UCSD-AML1 (cell line): ENCODE results near the gene PRKAG2.

ENCODE experiments used
- DNase-seq: peaks from one replicate; lab custom pipeline; 2025; ENCODE audit not compliant: unreplicated experiment; lab: John Stamatoyannopoulos, UW

PRKAG2 gene

DNA sequence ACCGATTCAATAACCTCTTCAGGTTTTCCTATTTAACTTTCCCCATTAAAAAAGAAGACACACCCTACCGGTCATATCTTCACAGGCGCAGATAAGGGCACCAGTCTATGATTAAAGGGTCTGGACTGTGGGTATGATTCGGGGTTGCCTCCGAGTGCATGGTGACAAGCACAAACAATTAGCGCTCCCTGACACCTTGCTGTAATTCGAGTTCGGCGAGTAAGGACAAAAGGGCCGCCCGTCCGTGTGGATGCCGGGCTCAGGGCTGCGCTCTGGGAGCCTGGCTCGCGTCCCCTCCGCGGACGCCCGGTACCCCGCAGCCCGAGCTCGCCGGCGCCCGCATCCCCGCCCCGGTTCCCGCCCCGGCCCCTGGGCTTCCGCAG, 245.4 kb downstream of the PRKAG2 start:
- DNase-seq, result no peak

DNA sequence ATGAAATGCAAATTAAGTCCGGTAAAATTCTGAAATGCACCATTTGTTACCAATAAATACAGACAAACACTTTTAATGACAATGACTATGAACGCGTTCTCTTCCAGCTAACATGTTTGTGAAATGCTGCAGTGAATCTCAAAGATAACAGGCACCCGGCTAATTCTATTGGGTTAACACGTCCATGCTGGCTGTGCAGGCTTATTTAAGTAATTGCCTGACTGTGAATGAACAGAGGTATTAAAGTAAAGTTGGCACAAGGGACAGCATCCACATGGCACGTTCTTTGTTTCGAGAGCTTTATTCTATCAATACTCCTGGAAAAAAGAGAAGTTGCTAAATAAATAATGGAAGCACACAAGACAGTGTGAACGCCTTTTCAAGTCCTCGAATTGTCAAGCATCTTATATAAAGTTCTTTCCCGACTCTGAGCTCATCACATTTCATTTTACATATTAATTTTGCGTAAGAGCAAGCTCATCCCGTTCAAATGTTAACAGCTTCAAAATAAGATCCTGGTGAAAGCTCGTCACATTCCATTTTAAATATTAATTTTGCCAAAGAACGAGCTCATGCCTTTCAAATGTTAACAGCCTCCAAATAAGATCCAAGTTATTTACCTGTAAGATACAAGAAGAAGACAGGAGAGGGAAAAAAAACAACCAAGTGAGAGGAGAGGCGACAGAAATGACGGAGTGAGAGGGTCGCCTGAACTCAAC, 245.9 kb downstream of the PRKAG2 start:
- DNase-seq, result no peak

DNA sequence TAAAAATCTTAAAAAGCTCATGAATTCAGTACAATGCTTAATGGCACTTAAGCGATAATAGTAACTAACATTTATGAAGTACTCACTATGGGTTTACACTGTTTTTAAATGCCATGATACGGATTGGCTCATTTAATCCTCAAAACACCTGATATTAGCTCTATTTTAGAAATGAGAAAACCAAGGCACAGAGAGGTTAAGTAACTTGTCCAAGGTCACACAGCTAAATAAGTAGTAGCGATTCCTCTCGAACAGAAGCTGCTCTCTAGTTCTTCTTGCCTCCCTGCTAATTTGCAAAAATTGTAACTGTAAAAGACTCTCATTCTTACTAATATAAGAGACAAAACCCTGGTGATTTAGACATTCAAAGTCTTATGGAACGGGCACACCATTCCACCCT, 246.6 kb downstream of the PRKAG2 start:
- DNase-seq, result no peak

DNA sequence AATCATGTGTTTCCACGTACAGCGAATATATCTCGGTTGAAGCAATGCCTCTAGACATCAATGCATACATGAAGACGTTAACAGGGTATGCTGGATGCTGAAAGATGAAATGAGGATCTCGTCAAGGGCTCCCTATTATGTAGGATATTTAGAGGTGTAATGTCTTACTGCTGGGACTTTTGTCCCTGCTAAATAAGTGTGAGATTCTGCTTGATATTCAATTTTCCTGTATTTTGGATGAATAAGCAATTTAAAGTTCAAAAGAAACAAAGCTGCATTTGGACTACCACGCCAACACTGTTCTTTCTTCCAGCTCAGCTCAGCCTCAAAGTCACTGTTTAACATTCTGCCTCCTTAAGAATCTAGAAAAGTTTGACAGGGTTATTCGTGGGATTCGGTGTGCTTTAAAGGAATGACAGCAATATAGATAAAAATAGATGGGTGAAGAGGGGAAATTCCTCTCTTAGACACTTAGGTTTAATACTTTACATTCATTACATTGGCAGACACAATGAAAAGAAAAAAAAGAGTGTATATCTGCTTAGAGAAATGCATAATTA, 247.1 kb downstream of the PRKAG2 start:
- DNase-seq, result no peak

DNA sequence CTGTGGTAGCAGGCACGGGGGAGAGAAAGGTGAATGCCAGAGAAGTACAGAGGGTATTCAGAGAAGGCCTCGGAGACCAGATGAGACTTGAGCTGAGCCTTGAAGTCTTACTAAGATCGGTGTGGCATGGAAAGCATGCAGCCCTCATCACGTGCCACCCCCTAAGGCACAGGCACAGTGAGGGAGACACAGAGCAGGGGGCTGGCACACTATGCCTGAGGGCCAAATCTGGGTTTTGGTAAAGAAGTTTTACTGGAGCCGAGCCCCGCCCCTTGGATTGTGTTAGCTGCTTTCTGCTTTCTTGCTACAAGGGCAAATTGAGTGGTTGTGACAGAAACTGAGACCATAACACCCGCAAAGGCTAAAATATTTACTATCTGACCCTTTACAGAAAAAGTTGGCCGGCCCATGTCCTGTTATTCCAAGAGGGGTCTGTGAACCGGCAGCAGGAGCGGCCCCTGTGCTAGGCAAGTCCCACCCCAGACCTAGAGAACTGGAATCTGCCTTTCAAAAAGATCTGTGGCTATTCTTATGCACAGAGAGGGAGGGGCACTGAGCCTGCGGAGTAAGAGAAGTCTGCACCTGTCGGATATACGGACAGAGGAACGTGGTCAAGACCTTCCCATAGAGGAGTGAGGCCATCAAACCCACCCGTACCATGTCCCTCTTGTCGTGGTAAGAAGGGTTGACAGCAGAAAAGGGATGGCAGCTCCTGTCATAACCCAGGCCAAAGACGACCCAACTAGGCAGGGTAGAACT, 247.9 kb downstream of the PRKAG2 start:
- no peak for DNase-seq

DNA sequence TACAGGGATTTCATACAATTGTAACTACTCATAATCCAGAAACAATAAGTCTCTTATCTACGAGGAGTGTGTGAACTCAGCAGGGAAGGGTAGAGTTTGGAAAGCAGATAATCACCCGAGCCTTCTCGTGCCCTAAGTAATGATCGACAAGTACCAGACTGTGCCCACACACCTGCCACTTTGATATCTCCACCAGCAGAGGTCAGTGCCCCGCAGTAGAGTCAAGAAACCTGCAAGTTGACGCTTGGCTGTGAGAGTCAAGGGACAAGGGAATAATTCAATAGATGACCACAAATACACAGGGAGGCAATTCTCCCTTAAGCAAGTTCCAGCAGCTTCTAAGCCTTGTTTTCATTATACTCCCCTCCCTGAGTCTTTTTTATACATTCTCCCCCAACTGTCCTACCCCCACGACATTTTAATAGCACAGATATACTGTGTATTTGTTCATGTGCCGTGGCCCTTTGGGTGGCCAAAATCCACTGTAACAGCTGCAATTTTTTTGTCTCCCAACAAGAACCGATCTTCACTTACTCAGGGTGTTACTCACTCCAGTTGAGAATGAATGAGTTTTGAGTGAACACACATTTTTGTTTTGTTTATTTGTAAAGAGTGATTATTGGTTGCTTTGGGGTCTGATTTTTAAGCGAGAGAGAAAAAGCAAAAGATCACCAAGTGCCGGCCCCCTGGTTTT, 250.3 kb downstream of the PRKAG2 start:
- no peak for DNase-seq

DNA sequence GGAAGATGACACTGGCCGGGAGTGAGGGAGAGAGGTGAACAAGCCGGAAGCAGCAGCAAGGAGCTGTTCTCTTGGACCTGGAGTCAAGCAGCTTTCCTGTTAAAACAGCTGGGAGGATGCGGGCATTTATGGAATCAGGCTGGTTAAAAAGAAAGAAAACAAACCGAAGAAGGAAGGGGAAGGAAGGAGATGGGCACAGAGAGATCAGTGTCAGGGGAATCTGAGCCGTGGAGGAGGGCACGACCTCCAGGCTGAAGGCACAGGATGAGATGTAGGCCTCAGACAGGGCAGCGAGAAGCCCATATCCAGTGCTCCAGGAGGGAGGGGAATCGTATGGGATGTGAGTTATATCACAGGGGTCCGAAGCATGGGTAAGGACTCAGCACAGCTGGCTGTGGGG, 251.3 kb downstream of the PRKAG2 start:
- DNase-seq, result no peak

DNA sequence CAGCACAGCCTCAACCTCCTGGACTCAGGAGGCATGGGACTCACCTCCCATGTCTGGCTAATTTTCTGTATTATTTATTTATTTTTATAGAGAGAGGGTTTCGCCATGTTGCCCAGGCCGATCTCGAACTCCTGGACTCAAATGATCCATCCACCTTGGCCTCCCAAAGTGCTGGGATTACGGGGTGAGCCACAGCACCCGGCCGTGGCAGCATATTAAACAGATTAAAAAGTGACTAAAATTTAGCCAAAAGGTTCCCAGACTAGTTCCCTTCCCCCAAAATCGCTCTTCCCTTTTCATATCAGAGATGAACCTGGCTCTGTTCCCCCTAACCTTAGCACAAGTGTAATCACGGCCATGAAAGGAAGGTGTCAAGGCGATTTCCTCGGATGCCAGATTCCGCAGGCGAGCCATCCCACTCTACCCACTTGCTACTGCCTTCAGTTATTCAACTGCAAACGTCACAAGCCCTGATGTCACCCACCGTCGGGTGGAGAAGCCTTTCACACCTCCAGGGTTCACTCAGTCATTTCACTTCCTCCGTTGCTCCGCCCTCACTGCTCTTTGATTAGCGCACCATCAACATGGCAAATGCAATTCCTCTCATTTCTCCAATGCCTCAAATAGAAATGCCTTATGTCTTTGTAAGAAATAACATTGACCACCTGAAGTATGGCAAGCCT, 252.5 kb downstream of the PRKAG2 start:
- no peak for DNase-seq

DNA sequence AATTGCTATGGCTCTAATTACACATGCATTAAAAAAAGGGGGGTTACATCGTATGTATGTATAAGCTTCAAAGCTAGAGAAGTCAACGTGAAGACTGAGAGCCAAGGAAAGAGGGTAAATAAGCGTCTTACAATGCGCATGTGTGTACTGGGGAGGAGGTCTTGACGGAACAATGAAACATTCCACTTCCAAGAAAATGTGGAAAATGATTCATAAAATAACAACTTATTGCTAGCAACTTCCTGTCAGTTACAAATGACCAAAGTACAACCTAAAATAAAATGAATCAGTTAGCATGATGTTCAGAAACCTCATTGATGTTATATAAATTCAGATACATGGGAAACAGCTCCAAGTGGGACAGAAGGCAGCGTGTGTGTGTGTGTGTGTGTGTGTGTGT, 253.1 kb downstream of the PRKAG2 start:
- DNase-seq, result no peak

DNA sequence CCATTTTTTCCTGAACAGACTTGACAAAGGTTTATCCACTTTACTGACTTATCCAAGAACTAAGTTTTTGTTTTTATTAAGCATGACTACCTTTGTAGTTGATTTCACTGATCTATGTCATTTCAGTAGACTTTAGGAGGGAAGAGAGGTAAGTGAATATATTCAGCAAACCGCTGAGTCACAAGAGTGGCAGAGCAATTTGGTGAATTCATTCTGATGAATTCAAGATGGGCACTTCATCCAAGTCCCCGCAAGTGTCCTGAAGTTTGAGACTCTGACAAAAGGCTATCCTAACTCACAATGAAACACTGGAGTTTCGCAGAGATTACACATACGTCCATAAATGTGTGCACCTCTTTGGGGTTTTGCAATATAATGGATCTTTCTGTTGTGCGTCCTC, 255.0 kb downstream of the PRKAG2 start:
- DNase-seq, result no peak

DNA sequence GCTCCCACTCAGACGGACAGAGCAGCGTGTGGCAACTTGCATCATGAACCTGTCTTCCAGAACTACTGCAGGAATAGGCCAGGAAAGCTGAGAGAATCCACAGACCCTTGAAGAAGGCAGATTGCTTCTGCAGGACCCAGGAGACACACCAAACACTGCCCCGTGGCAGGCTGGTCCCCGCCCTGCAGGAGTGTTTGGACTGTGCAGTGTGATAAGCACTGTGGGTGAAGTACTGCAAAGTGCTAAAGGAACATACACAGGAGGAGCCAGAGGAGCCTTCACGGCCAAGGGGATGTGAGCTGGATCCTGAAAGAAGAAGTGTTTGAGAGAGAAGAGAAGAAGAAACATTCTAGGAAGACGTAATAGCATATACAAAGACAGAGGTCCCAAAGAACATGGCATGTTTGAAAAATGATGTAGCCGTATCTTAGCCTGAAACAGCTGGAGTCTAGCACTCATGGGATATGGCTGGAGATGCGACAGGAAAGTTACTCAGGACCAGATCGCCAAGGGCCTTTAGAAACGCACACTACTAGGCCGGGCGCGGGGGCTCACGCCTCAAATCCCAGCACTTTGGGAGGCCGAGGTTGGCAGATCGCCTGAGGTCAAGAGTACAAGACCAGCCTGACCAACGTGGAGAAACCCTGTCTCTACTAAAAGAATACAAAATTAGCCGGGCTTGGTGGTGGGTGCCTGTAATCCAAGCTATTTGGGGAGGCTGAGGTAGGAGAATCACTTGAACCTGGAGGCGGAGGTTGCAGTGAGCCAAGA, 260.3 kb downstream of the PRKAG2 start:
- no peak for DNase-seq

DNA sequence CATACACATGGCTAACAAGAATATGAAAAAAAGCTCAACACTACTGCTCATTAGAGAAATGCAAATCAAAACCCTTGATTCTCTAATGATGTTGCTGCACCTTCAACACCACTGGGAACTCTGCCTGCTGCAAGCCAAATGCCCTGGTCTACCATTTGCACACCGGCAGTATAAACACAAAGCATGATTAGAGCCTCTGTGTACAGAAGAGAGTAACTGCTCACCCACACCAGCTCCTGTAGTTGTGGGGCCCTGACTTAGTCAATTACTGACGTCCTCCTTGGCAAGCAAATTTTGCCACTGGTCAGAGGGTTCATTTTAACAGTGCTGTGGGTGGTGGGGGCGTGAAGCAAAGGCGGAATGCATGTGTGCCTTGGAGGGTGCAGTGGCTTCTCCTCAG, 261.1 kb downstream of the PRKAG2 start:
- no peak for DNase-seq

DNA sequence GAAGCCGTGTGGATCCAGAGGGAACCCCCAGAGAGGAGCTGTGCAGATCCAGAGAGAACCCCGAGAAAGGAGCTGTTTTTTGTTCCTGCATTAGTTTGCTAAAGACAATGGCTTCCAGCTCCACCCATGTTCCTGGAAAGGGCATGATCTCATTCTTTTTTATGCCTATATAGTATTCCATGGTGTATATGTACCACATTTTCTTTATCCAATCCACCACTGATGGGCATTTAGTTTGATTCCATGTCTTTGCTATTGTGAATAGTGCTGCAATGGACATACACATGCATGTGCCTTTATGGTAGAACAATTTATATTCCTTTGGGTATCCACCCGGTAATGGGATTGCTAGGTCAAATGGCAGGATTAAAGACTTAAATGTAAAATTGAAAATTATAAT, 261.9 kb downstream of the PRKAG2 start:
- DNase-seq, result no peak

DNA sequence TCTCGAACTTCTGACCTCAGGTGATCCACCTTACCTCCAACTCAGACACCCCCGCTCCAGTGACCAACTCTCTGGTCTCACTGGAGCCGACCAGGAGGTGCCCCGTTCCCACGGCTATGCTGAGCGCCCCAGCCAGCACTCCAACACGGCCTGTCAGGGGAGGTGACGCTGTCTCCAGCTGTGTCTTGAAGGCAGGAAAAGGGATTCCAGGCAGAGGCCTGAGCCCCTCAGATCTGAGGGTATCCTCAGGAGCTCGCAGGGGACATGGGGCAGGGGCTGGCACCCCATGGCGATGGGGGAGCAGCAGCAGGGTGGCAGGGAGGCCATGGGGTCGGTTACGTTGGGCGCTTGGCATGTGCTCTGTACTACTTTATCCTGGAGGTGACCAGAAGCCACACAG, 262.9 kb downstream of the PRKAG2 start:
- DNase-seq, result no peak

DNA sequence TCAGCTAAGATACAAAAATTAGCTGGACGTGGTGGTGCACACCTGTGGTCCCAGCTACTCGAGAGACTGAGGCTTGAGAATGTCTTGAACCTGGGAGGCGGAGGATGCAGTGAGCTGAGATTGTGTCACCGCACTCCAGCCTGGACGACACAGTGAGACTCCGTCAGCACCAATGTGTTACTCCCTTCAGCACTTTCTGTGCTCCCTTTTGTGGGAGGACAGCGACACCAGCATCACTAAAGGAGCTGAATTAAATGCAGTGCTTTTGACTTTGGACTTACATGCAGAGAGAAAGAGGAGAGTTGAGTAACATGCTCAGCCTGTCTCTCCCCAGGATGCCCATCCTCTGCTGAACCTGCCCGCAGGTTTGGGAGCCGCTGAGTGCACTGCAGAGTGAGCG, 265.0 kb downstream of the PRKAG2 start:
- no peak for DNase-seq

DNA sequence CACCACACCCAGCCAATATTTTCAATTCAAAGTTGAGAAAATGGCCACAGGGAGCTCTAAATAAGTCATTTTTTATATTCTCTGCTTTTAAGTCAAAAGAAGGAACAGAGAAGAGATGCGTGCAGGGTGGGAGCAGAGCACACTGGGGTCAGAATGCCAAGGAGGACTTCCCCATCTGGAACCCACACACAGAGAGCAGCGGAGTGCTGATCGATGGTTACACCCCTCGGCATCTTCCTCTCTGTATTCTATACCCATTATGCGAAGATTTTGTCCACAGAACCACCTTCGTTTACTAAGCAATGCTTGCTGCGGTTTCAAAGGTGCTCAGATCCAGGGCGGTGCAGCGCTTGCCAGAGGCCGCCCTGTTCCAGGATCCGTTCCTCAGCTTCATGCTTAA, 265.9 kb downstream of the PRKAG2 start:
- DNase-seq, result no peak

DNA sequence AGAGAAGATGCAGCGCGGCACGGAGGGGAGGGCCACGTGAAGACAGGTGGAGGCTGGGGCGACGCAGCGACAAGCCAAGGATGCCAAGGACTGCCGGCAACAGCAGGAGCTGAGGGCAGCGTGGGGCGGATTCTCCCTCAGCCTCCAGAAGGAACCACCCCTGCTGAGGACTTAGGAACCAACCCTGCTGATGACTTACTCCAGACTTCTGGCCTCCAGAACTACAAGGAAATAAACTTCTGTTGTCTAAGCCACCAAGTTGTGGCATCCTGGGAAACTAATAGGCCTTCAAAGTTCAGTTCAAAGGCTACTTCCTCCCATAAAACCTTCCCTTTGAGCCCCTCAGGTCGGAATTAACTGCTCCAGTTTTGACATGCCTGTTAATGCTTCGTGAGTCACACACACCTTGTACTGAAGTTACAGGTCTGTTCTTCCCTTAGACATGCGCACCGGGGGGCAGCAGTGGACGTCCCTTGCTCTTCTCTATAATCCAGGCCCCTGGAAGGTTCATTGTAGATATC, 268.8 kb downstream of the PRKAG2 start:
- DNase-seq, result no peak

DNA sequence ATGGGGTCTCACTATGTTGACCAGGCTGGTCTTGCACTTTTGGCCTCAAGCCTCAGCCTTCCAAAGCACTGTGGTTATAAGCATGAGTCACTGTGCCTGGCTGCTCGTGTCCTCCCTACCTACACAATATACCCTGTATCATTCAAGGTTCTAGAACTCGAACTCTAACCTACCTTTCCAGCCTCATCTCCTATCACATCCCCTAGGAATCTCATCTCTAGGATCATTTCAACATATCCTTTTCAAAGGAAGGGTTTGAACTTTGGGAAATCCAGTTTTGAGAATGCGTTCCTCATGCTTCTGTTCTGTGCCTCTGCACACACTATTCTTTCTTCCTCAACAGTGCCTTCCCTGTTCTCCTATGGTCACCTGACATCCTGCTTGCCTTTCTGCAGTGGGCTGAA, 269.4 kb downstream of the PRKAG2 start:
- no peak for DNase-seq

DNA sequence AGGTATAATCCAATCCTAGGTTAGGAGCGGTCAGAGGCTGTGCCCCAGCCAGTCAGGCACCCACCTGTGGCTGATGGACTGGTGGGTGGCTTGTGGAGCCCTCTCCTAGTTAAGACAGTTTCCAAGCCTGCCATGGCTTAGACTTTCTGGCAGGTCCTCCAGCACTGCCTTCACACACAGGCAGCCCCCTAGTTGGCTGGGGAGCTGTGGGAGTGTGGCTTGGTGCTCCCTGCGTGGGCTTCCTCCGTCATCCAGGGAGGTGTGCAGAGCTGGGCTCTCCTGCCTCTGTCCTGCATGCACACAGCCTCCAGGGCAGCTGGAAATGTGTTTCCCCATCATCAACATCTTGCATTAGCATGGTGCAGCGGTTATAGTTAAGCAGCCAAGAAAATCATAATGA, 273.0 kb downstream of the PRKAG2 start:
- no peak for DNase-seq

DNA sequence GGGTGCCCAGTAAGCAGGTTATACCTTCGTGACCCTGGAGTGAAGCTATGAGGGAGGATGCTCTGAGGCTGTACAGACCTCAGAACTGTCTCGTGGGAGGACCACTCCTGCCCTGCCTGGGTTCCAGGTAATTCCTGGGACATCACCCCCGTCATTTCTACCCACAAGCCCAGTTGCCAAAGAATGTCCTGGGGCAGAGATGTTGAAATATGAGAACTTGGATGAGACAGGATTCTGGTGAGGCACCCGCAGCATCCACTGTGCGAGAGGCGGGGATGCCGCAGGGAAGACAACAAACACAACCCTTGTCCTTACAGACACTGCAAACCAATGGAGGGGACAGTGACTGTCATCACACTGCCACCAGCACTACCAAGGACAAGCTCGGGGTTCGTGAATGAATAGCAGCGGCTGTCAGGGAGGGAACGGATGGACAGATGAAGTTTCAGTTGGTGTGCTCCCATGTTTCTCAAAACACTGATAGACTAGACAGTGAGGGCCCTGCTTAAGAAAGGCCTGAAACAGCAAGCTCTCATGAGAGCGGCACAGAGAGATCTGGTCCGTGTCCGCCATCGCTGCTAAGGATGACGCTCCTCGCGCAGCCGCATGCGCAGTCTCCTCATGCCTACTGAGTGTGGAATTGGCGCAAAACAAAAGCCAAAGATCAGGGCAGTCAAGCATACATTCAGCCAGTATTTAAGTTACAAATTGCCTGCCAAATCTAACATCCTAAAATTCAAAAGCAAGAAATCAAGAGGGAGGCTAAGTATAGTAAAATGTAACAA, 275.2 kb downstream of the PRKAG2 start:
- DNase-seq, result no peak
